ENCODE data around the gene YTHDF1. TPM values are rescaled to one million over a fixed set of nuclear protein-coding genes. Genes with fewer than 3 reads are reported as not detected.

The YTHDF1 gene
- total RNA-seq, 1 experiment from 2014 or later: 93.4 TPM

GRCh38 chr20:63212393-63212730 lies 3.6 kb downstream of the YTHDF1 start:
- DNase-seq: no peak
- TF ChIP-seq CTCF (IDR thresholded peaks at IDR 0.05; ENCODE audit: unreplicated experiment): no peak
- Mint-ChIP-seq H3K36me3 (ENCODE audit: insufficient read depth, unreplicated experiment) (peaks cover 78% of the 10 kb centered on the region), H3K4me1 (ENCODE audit: low read depth, unreplicated experiment) (peaks cover 57% of the 10 kb centered on the region), H3K4me3 (ENCODE audit: low read depth, unreplicated experiment) (no peak overlapping the region), H3K27ac (ENCODE audit: unreplicated experiment) (no peak overlapping the region), H3K27me3 (ENCODE audit: unreplicated experiment) (no peaks in the 10 kb centered on the region), H3K9me3 (ENCODE audit: low read depth, unreplicated experiment) (no peaks in the 10 kb centered on the region)
- intact Hi-C loops (cut with micrococcal nuclease; ENCODE audit: unreplicated experiment): no loop called here
- CTCF ChIA-PET: interaction anchor here (1.8 kb wide), 1 partner anchor 14 kb away, joined by 3 read pairs; no protein-coding TSS in a partner anchor
- BruUV-seq (replicated peaks): no TSS peak

- Mint-ChIP-seq H3K36me3 (ENCODE audit: insufficient read depth, unreplicated experiment) (peaks cover 80% of the 10 kb centered on the region), H3K9me3 (ENCODE audit: low read depth, unreplicated experiment) (no peaks in the 10 kb centered on the region), H3K4me1 (ENCODE audit: low read depth, unreplicated experiment) (peaks cover 59% of the 10 kb centered on the region), H3K27ac (ENCODE audit: unreplicated experiment) (no peak overlapping the region), H3K4me3 (ENCODE audit: low read depth, unreplicated experiment) (no peak overlapping the region), H3K27me3 (ENCODE audit: unreplicated experiment) (no peaks in the 10 kb centered on the region)
- CTCF ChIA-PET: no interaction called here
- no peak for TF ChIP-seq CTCF (IDR thresholded peaks at IDR 0.05; ENCODE audit: unreplicated experiment)
- no peak for DNase-seq
- BruUV-seq (replicated peaks): no TSS peak
- intact Hi-C loops (cut with micrococcal nuclease; ENCODE audit: unreplicated experiment): no loop called here
Measured at GRCh38 chr20:63210011-63210605, 5.8 kb downstream of the YTHDF1 start.

- no TSS peak for BruUV-seq (replicated peaks)
- CTCF ChIA-PET: no interaction called here
- Mint-ChIP-seq H3K4me3 (ENCODE audit: low read depth, unreplicated experiment) (no peak overlapping the region), H3K27me3 (ENCODE audit: unreplicated experiment) (no peaks in the 10 kb centered on the region), H3K36me3 (ENCODE audit: insufficient read depth, unreplicated experiment) (peaks cover 74% of the 10 kb centered on the region), H3K4me1 (ENCODE audit: low read depth, unreplicated experiment) (peaks cover 44% of the 10 kb centered on the region), H3K9me3 (ENCODE audit: low read depth, unreplicated experiment) (no peaks in the 10 kb centered on the region), H3K27ac (ENCODE audit: unreplicated experiment) (no peak overlapping the region)
- intact Hi-C loops (cut with micrococcal nuclease; ENCODE audit: unreplicated experiment): no loop called here
- no peak for TF ChIP-seq CTCF (IDR thresholded peaks at IDR 0.05; ENCODE audit: unreplicated experiment)
- DNase-seq: no peak
Measured at GRCh38 chr20:63208346-63208909, 7.5 kb downstream of the YTHDF1 start.

GRCh38 chr20:63206878-63207277 lies 9.1 kb downstream of the YTHDF1 start:
- no peak overlapping the region for H3K4me3 Mint-ChIP-seq (ENCODE audit: low read depth, unreplicated experiment)
- peaks cover 29% of the 10 kb centered on the region for H3K4me1 Mint-ChIP-seq (ENCODE audit: low read depth, unreplicated experiment)
- H3K36me3 Mint-ChIP-seq (ENCODE audit: insufficient read depth, unreplicated experiment): peaks cover 72% of the 10 kb centered on the region

More at GRCh38 chr20:63206878-63207277, 9.1 kb downstream of the YTHDF1 start:
- Mint-ChIP-seq H3K27me3 (ENCODE audit: unreplicated experiment) (no peaks in the 10 kb centered on the region), H3K27ac (ENCODE audit: unreplicated experiment) (no peak overlapping the region), H3K9me3 (ENCODE audit: low read depth, unreplicated experiment) (no peaks in the 10 kb centered on the region)
- TF ChIP-seq CTCF (IDR thresholded peaks at IDR 0.05; ENCODE audit: unreplicated experiment): no peak
- intact Hi-C loops (cut with micrococcal nuclease; ENCODE audit: unreplicated experiment): no loop called here
- CTCF ChIA-PET: interaction anchor here (1.4 to 1.6 kb wide), 2 partner anchors 8 to 16 kb away, joined by 5 read pairs; no protein-coding TSS in a partner anchor
- no peak for DNase-seq
- BruUV-seq (replicated peaks): no TSS peak
